Measurements from ENCODE around the gene CAPN5.
A peak's percentile ranks its signal among the peaks of the same experiment; 100 is the strongest.
"Not testable (repeated sequence)": the region's sequence is repeated elsewhere in the genome, so short reads cannot be mapped to it uniquely, and the experiment has no call there.

CAPN5 gene

GRCh38 chr11:77066229-77067042 lies at the start of gene CAPN5:
TSS of gene CAPN5 (plus strand) at chr11:77066971. CDS start at chr11:77084887, 17,916 bp downstream.
- peak; percentile 74 for DNase-seq

- not testable (repeated sequence) for DNase-seq
Measured at GRCh38 chr11:77018396-77018924, 48.3 kb upstream of the CAPN5 start.

GRCh38 chr11:77019976-77020595 lies 46.7 kb upstream of the CAPN5 start:
- no peak for DNase-seq

GRCh38 chr11:77020734-77021133 lies 46.0 kb upstream of the CAPN5 start:
- DNase-seq: no peak

- no peak for DNase-seq
Measured at GRCh38 chr11:77024745-77025144, 42.0 kb upstream of the CAPN5 start.

GRCh38 chr11:77026221-77026620 lies 40.5 kb upstream of the CAPN5 start:
- DNase-seq: no peak

GRCh38 chr11:77026743-77027142 lies 40.0 kb upstream of the CAPN5 start:
- DNase-seq: no peak

GRCh38 chr11:77027275-77027674 lies 39.5 kb upstream of the CAPN5 start:
- DNase-seq: no peak

- no peak for DNase-seq
Measured at GRCh38 chr11:77029829-77030228, 36.9 kb upstream of the CAPN5 start.

- no peak for DNase-seq
Measured at GRCh38 chr11:77030834-77031414, 35.8 kb upstream of the CAPN5 start.

GRCh38 chr11:77031599-77031998 lies 35.2 kb upstream of the CAPN5 start:
- no peak for DNase-seq

- DNase-seq: no peak
Measured at GRCh38 chr11:77035039-77035438, 31.7 kb upstream of the CAPN5 start.

- no peak for DNase-seq
Measured at GRCh38 chr11:77035580-77035979, 31.2 kb upstream of the CAPN5 start.

GRCh38 chr11:77036398-77036797 lies 30.4 kb upstream of the CAPN5 start:
- no peak for DNase-seq

GRCh38 chr11:77037057-77037456 lies 29.7 kb upstream of the CAPN5 start:
- DNase-seq: no peak

- DNase-seq: no peak
Measured at GRCh38 chr11:77038029-77038824, 28.5 kb upstream of the CAPN5 start.

GRCh38 chr11:77038825-77039326 lies 27.9 kb upstream of the CAPN5 start:
- DNase-seq: no peak

- no peak for DNase-seq
Measured at GRCh38 chr11:77039491-77040400, 27.0 kb upstream of the CAPN5 start.

GRCh38 chr11:77040401-77040777 lies 26.4 kb upstream of the CAPN5 start:
- no peak for DNase-seq

GRCh38 chr11:77040889-77041288 lies 25.9 kb upstream of the CAPN5 start:
- no peak for DNase-seq

GRCh38 chr11:77042111-77042726 lies 24.6 kb upstream of the CAPN5 start:
- DNase-seq: no peak

Measured in GDM1 (cell line).